Type B pancreatic cell (in vitro differentiated cells): ENCODE results near the gene ARHGAP20. TPM values are rescaled to one million over a fixed set of nuclear protein-coding genes. Genes with fewer than 3 reads are reported as not detected.

Experiments
- DNase-seq: peaks from one replicate; pipeline ENCODE4 v3.0.0; 2021; ENCODE audit warnings: mixed read lengths; ENCODE audit not compliant: unreplicated experiment; ENCODE audit errors: extremely low spot score
- H3K27ac Mint-ChIP-seq: 2 replicates; pipeline ENCODE4 v1.8.0; 2021; ENCODE audit warnings: mild to moderate bottlenecking, mixed read lengths
- H3K27me3 Mint-ChIP-seq: 2 replicates; pipeline ENCODE4 v1.8.0; 2021; ENCODE audit warnings: mixed read lengths
- H3K36me3 Mint-ChIP-seq: 2 replicates; pipeline ENCODE4 v1.8.0; 2021; ENCODE audit warnings: mixed read lengths
- H3K4me1 Mint-ChIP-seq: one replicate; pipeline ENCODE4 v1.8.0; 2021; ENCODE audit warnings: mixed read lengths; ENCODE audit not compliant: unreplicated experiment
- H3K4me3 Mint-ChIP-seq: 2 replicates; pipeline ENCODE4 v1.8.0; 2021; ENCODE audit warnings: mild to moderate bottlenecking, mixed read lengths
- H3K9me3 Mint-ChIP-seq: 2 replicates; pipeline ENCODE4 v1.8.0; 2021; ENCODE audit warnings: mixed read lengths
- CTCF ChIP-seq: fragments of 200-600 bp; sonication (generic); conservative IDR thresholded peaks from 2 replicates; pipeline ENCODE4 v1.5.0; 2021; ENCODE audit warnings: antibody characterized with exemption, mild to moderate bottlenecking
- total RNA-seq: library from RNA; stranded (reverse); gene quantifications from 2 replicates; pipeline ENCODE4 v1.2.1, GENCODE V29; 2021; ENCODE audit warnings: low replicate concordance

ARHGAP20 gene
- total RNA-seq, 1 donor from 2014 or later, result 5.1 TPM

DNA sequence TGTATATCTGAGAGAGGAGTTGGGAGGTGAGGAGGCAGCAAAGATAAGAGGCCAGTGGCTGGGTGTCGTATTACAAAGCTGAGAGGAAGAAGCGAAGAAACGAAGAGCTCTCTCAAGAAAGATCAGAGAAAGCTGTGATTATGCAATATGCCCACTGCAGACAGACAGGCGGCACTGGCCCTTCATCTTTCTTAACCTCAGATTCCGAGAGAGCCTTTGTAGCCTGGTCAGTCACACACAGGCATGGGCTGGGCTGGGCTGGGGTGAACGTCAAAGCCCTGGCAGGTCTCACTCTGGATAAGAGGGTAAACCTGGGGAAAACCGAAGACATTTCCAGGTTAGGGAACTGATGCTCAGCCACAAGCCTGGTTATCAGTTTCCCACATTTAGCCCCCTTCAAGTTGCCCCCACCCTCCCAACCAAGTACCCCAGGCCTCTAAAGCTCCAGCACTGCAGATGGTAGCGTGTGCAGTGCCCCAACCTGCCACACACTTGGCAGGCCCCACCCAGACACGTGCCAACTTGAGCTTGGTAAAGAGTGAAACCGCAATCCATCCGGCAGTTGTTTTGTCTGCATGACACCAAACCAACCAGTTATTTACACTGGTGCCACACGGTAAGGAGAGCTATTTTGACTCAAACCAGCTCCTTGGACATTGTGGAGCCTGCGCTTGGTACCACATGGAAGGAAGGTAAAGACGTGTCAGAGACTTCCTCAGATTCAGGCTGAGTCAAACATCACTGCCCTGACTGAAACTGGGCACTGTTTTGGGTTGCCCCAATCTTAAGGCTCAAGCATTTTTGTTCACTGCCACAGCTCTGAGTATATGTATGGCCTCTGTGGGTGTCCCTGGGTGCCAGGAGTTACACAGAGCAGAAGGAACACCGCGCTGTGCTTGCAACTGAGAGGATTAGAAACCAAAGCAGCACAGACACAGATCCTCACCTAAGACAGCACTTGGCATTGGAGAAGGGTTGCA is 146.6 kb downstream of the ARHGAP20 start:
- Mint-ChIP-seq H3K36me3 (no peaks in the 10 kb centered on the region), H3K4me3 (peak overlapping the region; percentile 11), H3K27ac (no peak overlapping the region), H3K27me3 (no peaks in the 10 kb centered on the region), H3K9me3 (no peaks in the 10 kb centered on the region), H3K4me1 (peaks cover 11% of the 10 kb centered on the region)
- no peak for TF ChIP-seq CTCF
- DNase-seq, result no peak

GRCh38 chr11:110564676-110565356 is 147.4 kb downstream of the ARHGAP20 start:
- peaks cover 11% of the 10 kb centered on the region for H3K4me1 Mint-ChIP-seq
- TF ChIP-seq CTCF, result no peak
- no peak overlapping the region for H3K27ac Mint-ChIP-seq
- H3K9me3 Mint-ChIP-seq, result no peaks in the 10 kb centered on the region
- H3K36me3 Mint-ChIP-seq, result no peaks in the 10 kb centered on the region
- no peak for DNase-seq
- H3K27me3 Mint-ChIP-seq, result no peaks in the 10 kb centered on the region
- H3K4me3 Mint-ChIP-seq, result peak overlapping the region; percentile 11

GRCh38 chr11:110544779-110545178 is 167.5 kb downstream of the ARHGAP20 start:
- TF ChIP-seq CTCF, result no peak
- Mint-ChIP-seq H3K4me1 (no peaks in the 10 kb centered on the region), H3K27me3 (no peaks in the 10 kb centered on the region), H3K27ac (no peak overlapping the region), H3K4me3 (no peak overlapping the region), H3K9me3 (peaks cover 8% of the 10 kb centered on the region), H3K36me3 (no peaks in the 10 kb centered on the region)
- DNase-seq, result no peak

- no peak for TF ChIP-seq CTCF
- H3K27ac Mint-ChIP-seq, result no peak overlapping the region
- H3K4me3 Mint-ChIP-seq, result no peak overlapping the region
- no peaks in the 10 kb centered on the region for H3K36me3 Mint-ChIP-seq
- H3K27me3 Mint-ChIP-seq, result no peaks in the 10 kb centered on the region
- no peaks in the 10 kb centered on the region for H3K4me1 Mint-ChIP-seq
- DNase-seq, result no peak
- peaks cover 8% of the 10 kb centered on the region for H3K9me3 Mint-ChIP-seq
These were observed 174.1 kb downstream of the ARHGAP20 start for GRCh38 chr11:110538154-110538553.

GRCh38 chr11:110530900-110531741 is 181.1 kb downstream of the ARHGAP20 start:
- Mint-ChIP-seq H3K4me3 (no peak overlapping the region), H3K4me1 (no peaks in the 10 kb centered on the region), H3K27me3 (no peaks in the 10 kb centered on the region), H3K9me3 (peaks cover 22% of the 10 kb centered on the region), H3K36me3 (no peaks in the 10 kb centered on the region), H3K27ac (no peak overlapping the region)
- no peak for TF ChIP-seq CTCF
- no peak for DNase-seq
